H1 (cell line): ENCODE measurements around the gene ARHGAP10. TPM values are rescaled to one million over a fixed set of nuclear protein-coding genes. Genes with fewer than 3 reads are reported as not detected.

ENCODE experiments used
- CTCF ChIA-PET: fragments of 300-600 bp; sonication (Branson Sonifier 250); formaldehyde crosslinking; loops from one replicate; lab custom pipeline; 2021; ENCODE audit not compliant: partially characterized antibody; lab: Charles Lee
- POLR2A ChIA-PET: fragments of 300-600 bp; sonication (Branson Sonifier 250); formaldehyde crosslinking; loops from one replicate; lab custom pipeline; 2021; ENCODE audit warnings: inconsistent platforms; ENCODE audit not compliant: partially characterized antibody; lab: Charles Lee
- DNase-seq, 2 experiments: peaks; one replicate each; pipeline versions ENCODE4 v3.0.0 to v3.0.0-alpha.2; 2010 to 2022; ENCODE audit warnings: low spot score in 2 of 2, low read depth in 1 of 2, mixed read lengths in 1 of 2
- FAIRE-seq: peaks from 2 replicates; lab custom pipeline; 2011; peaks lifted over from hg19 to GRCh38; lab: Jason Lieb, UNC
- H2AFZ ChIP-seq: 2 replicates; pipeline ENCODE4 v1.8.1; 2012; ENCODE audit warnings: low read length, inconsistent platforms
- H2AK5ac ChIP-seq: 2 replicates; pipeline ENCODE4 v1.6.1; 2013; ENCODE audit warnings: low read depth, low read length
- H2BK120ac ChIP-seq: replicated peaks from 2 replicates; pipeline ENCODE3; 2013; ENCODE audit warnings: low read depth, low read length, inconsistent platforms
- H2BK12ac ChIP-seq: 2 replicates; pipeline ENCODE4 v1.6.1; 2013; ENCODE audit warnings: low read depth, low read length
- H2BK15ac ChIP-seq: 2 replicates; pipeline ENCODE4 v1.6.1; 2013; ENCODE audit warnings: low read length
- H2BK20ac ChIP-seq: 2 replicates; pipeline ENCODE4 v1.6.1; 2013; ENCODE audit warnings: low read length
- H2BK5ac ChIP-seq: 2 replicates; pipeline ENCODE4 v1.6.1; 2013; ENCODE audit warnings: low read depth, low read length
- H3K14ac ChIP-seq: 2 replicates; pipeline ENCODE4 v1.6.1; 2013; ENCODE audit warnings: inconsistent platforms; ENCODE audit not compliant: insufficient read length
- H3K18ac ChIP-seq: 2 replicates; pipeline ENCODE4 v1.6.1; 2013; ENCODE audit warnings: low read length; ENCODE audit errors: extremely low read depth
- H3K23ac ChIP-seq: 2 replicates; pipeline ENCODE4 v1.6.1; 2013; ENCODE audit warnings: inconsistent platforms; ENCODE audit not compliant: insufficient read length
- H3K23me2 ChIP-seq: 2 replicates; pipeline ENCODE4 v1.6.1; 2013; ENCODE audit warnings: low read depth, low read length
- H3K27ac ChIP-seq: 2 replicates; pipeline ENCODE4 v1.6.1; 2011; ENCODE audit warnings: low read depth, low read length, inconsistent platforms
- H3K27me3 ChIP-seq, 4 experiments: replicated peaks in 1 of 4; 1 replicate in 1 of 4; 2 replicates in 3 of 4; pipeline versions ENCODE4 v1.6.1 to v1.8.1; 2011 to 2013; ENCODE audit warnings: low read length in 3 of 4, mild to moderate bottlenecking in 3 of 4, inconsistent platforms in 2 of 4, mixed read lengths in 2 of 4, moderate library complexity in 1 of 4; ENCODE audit not compliant: control insufficient read depth in 3 of 4, insufficient read depth in 3 of 4; ENCODE audit errors: extremely low read depth in 1 of 4
- H3K36me3 ChIP-seq, 4 experiments: 2 replicates each; pipeline versions ENCODE4 v1.6.1 to v1.8.1; 2011 to 2013; ENCODE audit warnings: mild to moderate bottlenecking in 4 of 4, low read length in 3 of 4, moderate library complexity in 2 of 4, control low read depth in 1 of 4, inconsistent platforms in 1 of 4; ENCODE audit not compliant: insufficient read depth in 4 of 4, control insufficient read depth in 2 of 4
- H3K4ac ChIP-seq: replicated peaks from 2 replicates; pipeline ENCODE3; 2013; ENCODE audit warnings: low read length, low read depth, mixed read lengths, inconsistent platforms; ENCODE audit not compliant: insufficient read length
- H3K4me1 ChIP-seq, 4 experiments: replicated peaks in 1 of 4; 1 replicate in 1 of 4; 2 replicates in 3 of 4; pipeline versions ENCODE4 v1.6.1 to v1.8.1; 2011 to 2013; ENCODE audit warnings: low read length in 3 of 4, inconsistent platforms in 2 of 4, mixed read lengths in 1 of 4; ENCODE audit not compliant: insufficient read depth in 4 of 4, control insufficient read depth in 3 of 4
- H3K4me2 ChIP-seq, 2 experiments: 2 replicates each; pipeline versions ENCODE4 v1.6.1 to v1.8.1; 2011 to 2013; ENCODE audit warnings: low read depth in 2 of 2, low read length in 2 of 2, control low read depth in 1 of 2, inconsistent platforms in 1 of 2, mild to moderate bottlenecking in 1 of 2; ENCODE audit not compliant: insufficient read depth in 1 of 2
- H3K4me3 ChIP-seq, 4 experiments: fragments of 200-600, 300-600 bp in 1 of 4; sonication (generic), shearing (Covaris generic), sonication (Bioruptor Twin) in 1 of 4; 2 replicates each; pipeline versions ENCODE4 v1.5.1 to v1.8.1; 2011 to 2016; ENCODE audit warnings: low read length in 4 of 4, low read depth in 3 of 4, control low read depth in 2 of 4, inconsistent platforms in 2 of 4, mild to moderate bottlenecking in 2 of 4, mixed read lengths in 1 of 4, moderate library complexity in 1 of 4; ENCODE audit not compliant: insufficient read depth in 2 of 4; ENCODE audit errors: extremely low read depth in 1 of 4
- H3K56ac ChIP-seq: replicated peaks from 2 replicates; pipeline ENCODE3; 2013; ENCODE audit warnings: low read depth, mild to moderate bottlenecking, mixed read lengths, low read length, inconsistent platforms; ENCODE audit not compliant: insufficient read length
- H3K79me1 ChIP-seq: 2 replicates; pipeline ENCODE4 v1.6.1; 2013; ENCODE audit warnings: low read depth, low read length, control low read depth
- H3K79me2 ChIP-seq, 2 experiments: 2 replicates each; pipeline versions ENCODE4 v1.6.1 to v1.8.1; 2012 to 2013; ENCODE audit warnings: low read length in 2 of 2, mild to moderate bottlenecking in 2 of 2, inconsistent platforms in 1 of 2; ENCODE audit not compliant: insufficient read depth in 2 of 2, control insufficient read depth in 1 of 2
- H3K9ac ChIP-seq, 4 experiments: replicated peaks in 1 of 4; 1 replicate in 1 of 4; 2 replicates in 3 of 4; pipeline versions ENCODE4 v1.6.1 to v1.8.1; 2011 to 2013; ENCODE audit warnings: low read depth in 3 of 4, low read length in 3 of 4, control low read depth in 2 of 4, mild to moderate bottlenecking in 2 of 4, moderate library complexity in 2 of 4, inconsistent platforms in 1 of 4; ENCODE audit errors: extremely low read depth in 1 of 4
- H3K9me3 ChIP-seq, 2 experiments: 2 replicates each; pipeline versions ENCODE4 v1.6.1 to v1.8.1; 2012 to 2013; ENCODE audit warnings: mild to moderate bottlenecking in 2 of 2, moderate library complexity in 2 of 2, control low read depth in 1 of 2, inconsistent platforms in 1 of 2, low read depth in 1 of 2, low read length in 1 of 2, mixed read lengths in 1 of 2; ENCODE audit not compliant: insufficient read depth in 2 of 2
- H4K20me1 ChIP-seq, 2 experiments: replicated peaks in 1 of 2; 2 replicates each; pipeline versions ENCODE3 to v1.8.1; 2011 to 2013; ENCODE audit warnings: inconsistent platforms in 2 of 2, low read length in 2 of 2, mild to moderate bottlenecking in 1 of 2; ENCODE audit not compliant: insufficient read depth in 2 of 2, control insufficient read depth in 1 of 2
- H4K5ac ChIP-seq: 2 replicates; pipeline ENCODE4 v1.6.1; 2013; ENCODE audit warnings: low read length, low read depth, mixed read lengths, inconsistent platforms; ENCODE audit not compliant: insufficient read length
- H4K8ac ChIP-seq: 2 replicates; pipeline ENCODE4 v1.8.0; 2013; ENCODE audit warnings: mild to moderate bottlenecking, moderate library complexity, low read length, inconsistent platforms; ENCODE audit not compliant: insufficient read depth; ENCODE audit errors: extremely low read depth
- H4K91ac ChIP-seq: replicated peaks from 2 replicates; pipeline ENCODE3; 2013; ENCODE audit warnings: low read length, mixed read lengths, inconsistent platforms; ENCODE audit not compliant: insufficient read length
- ATF3 ChIP-seq: IDR thresholded peaks from 2 replicates; pipeline ENCODE4 v1.6.1; 2011; ENCODE audit warnings: low read depth, mild to moderate bottlenecking, low read length; ENCODE audit not compliant: insufficient read depth
- CBX5 ChIP-seq: fragments of 300-800, 300-1000 bp; sonication (generic); IDR thresholded peaks from 2 replicates; pipeline ENCODE4 v1.7.1; 2016; ENCODE audit warnings: antibody characterized with exemption, low read length, low read depth
- CEBPB ChIP-seq: IDR thresholded peaks from 2 replicates; pipeline ENCODE4 v1.6.1; 2012; ENCODE audit warnings: low read depth, low read length
- CREB1 ChIP-seq: IDR thresholded peaks from 2 replicates; pipeline ENCODE4 v1.6.1; 2012; ENCODE audit warnings: inconsistent platforms
- CTCF ChIP-seq, 3 experiments: IDR thresholded peaks; 1 replicate in 2 of 3; 2 replicates in 1 of 3; pipeline versions ENCODE4 v1.5.1 to v1.6.1; 2011; ENCODE audit warnings: low read length in 3 of 3, mild to moderate bottlenecking in 3 of 3, inconsistent platforms in 2 of 3, low read depth in 1 of 3, moderate library complexity in 1 of 3; ENCODE audit not compliant: insufficient read depth in 1 of 3; ENCODE audit errors: control extremely low read depth in 1 of 3
- HDAC2 ChIP-seq, 2 experiments: fragments of 300-600 bp in 1 of 2; sonication (generic) in 1 of 2; IDR thresholded peaks; 2 replicates each; pipeline ENCODE4 v1.6.1; 2011 to 2012; ENCODE audit warnings: low read depth in 2 of 2, low read length in 2 of 2, mild to moderate bottlenecking in 2 of 2, moderate library complexity in 2 of 2, borderline replicate concordance in 1 of 2, inconsistent platforms in 1 of 2
- JUND ChIP-seq: IDR thresholded peaks from 2 replicates; pipeline ENCODE4 v1.6.1; 2011; ENCODE audit warnings: mild to moderate bottlenecking, improper control_type of control experiment, low read length
- POLR2A ChIP-seq, 2 experiments: IDR thresholded peaks; 1 replicate in 1 of 2; 2 replicates in 1 of 2; pipeline ENCODE4 v1.6.1; 2011; ENCODE audit warnings: low read depth in 2 of 2, low read length in 2 of 2, mild to moderate bottlenecking in 2 of 2; ENCODE audit errors: control extremely low read depth in 1 of 2
- RXRA ChIP-seq: IDR thresholded peaks from 2 replicates; pipeline ENCODE4 v1.6.1; 2011; ENCODE audit warnings: low read depth, mild to moderate bottlenecking, low read length, moderate library complexity; ENCODE audit not compliant: insufficient read depth
- SP1 ChIP-seq: IDR thresholded peaks from 2 replicates; pipeline ENCODE4 v1.6.1; 2011; ENCODE audit warnings: low read depth, low read length
- SUZ12 ChIP-seq: fragments of 200-600 bp; sonication (generic); IDR thresholded peaks from 2 replicates; pipeline ENCODE4 v1.6.1; 2012; ENCODE audit warnings: mild to moderate bottlenecking, inconsistent platforms, low read length, moderate library complexity, mixed read lengths
- TAF1 ChIP-seq: IDR thresholded peaks from 2 replicates; pipeline ENCODE4 v1.6.1; 2011; ENCODE audit warnings: mild to moderate bottlenecking, low read depth, low read length
- WGBS, 2 experiments: shearing (Covaris generic) in 1 of 2; methylation state at CpG; one replicate each; pipeline versions ENCODE4 v1.1.6 to v1.1.7; 2013 to 2015; ENCODE audit warnings: low lambda C conversion rate in 2 of 2, mixed read lengths in 2 of 2, inconsistent platforms in 1 of 2, low coverage in 1 of 2, missing lambda C conversion rate in 1 of 2; ENCODE audit not compliant: insufficient replicate concordance in 2 of 2, insufficient coverage in 1 of 2, insufficient read length in 1 of 2; ENCODE audit errors: extremely low coverage in 1 of 2, missing lambda C conversion rate in 1 of 2; 5-methylcytosine and 5-hydroxymethylcytosine counted together
- polyA plus RNA-seq, 7 experiments: library from polyadenylated mRNA; depleted of rRNA in 3 of 7; stranded (reverse) in 5 of 7; unstranded in 2 of 7; fragments of >200 nt in 5 of 7; fragments of 200-250 nt in 2 of 7; gene quantifications; 1 replicate in 5 of 7; 2 replicates in 1 of 7; 4 replicates in 1 of 7; pipeline versions ENCODE4 v1.2.1 to v1.2.3, GENCODE V29; 2011 to 2013; ENCODE audit warnings: missing spikeins in 2 of 7, mixed read lengths in 2 of 7
- total RNA-seq: library from RNA; stranded (reverse); fragmentation: NEBNext Ultra II Directional; extraction: Animal tissue kit (Norgen Biotek cat#: 25700); gene quantifications from 2 replicates; pipeline ENCODE4 v1.2.1, GENCODE V29; 2021

Gene ARHGAP10
- total and polyA plus RNA-seq, 2 of the 8 experiments (the other 6 are each of a cell fraction or from before 2014, with no cell fraction given), result 3.7 to 6.1 TPM

GRCh38 chr4:147987252-147987651 is 255.4 kb downstream of the ARHGAP10 start:
- Histone ChIP-seq H2AFZ (no peak overlapping the region), H3K18ac (no peak overlapping the region), H4K20me1 (no peaks in the 10 kb centered on the region), H3K4me3 (no peak overlapping the region), H4K8ac (no peak overlapping the region), H3K36me3 (no peaks in the 10 kb centered on the region), H3K79me2 (no peaks in the 10 kb centered on the region), H3K23me2 (no peaks in the 10 kb centered on the region), H3K4ac (no peak overlapping the region), H3K56ac (no peak overlapping the region), H3K27ac (no peak overlapping the region), H2BK5ac (no peak overlapping the region), H3K23ac (no peak overlapping the region), H3K27me3 (no peaks in the 10 kb centered on the region), H3K4me2 (no peak overlapping the region), H3K14ac (no peak overlapping the region), H3K9ac (no peak overlapping the region; a peak in 1 of 7 replicates), H4K5ac (no peak overlapping the region), H2BK20ac (no peak overlapping the region), H3K4me1 (peaks cover 0 to 20% (median 12%) of the 10 kb centered on the region in 4 experiments; a peak in 5 of 7 replicates), H3K9me3 (no peaks in the 10 kb centered on the region), H4K91ac (no peak overlapping the region), H3K79me1 (no peaks in the 10 kb centered on the region; the same call in 1 of the 2 replicates), H2AK5ac (no peak overlapping the region), H2BK15ac (peak overlapping the region; percentile 98; the same call in 1 of the 2 replicates), H2BK120ac (peak overlapping the region; percentile 21), H2BK12ac (no peak overlapping the region)
- no peak for FAIRE-seq
- no peak for DNase-seq
- POLR2A ChIA-PET, result no interaction called here
- 89% methylated on average over 4 of the region's 4 CpGs; no CpG with 5 or more reads in 1 of the 2 experiments for WGBS, 2 experiments
- CTCF ChIA-PET, result interaction anchor here (0.6 to 1.5 kb wide), 4 partner anchors 15 to 80 kb away, joined by 3 to 4 read pairs (median 3); no protein-coding TSS in a partner anchor
- TF ChIP-seq POLR2A (IDR thresholded peaks at IDR 0.05; ENCODE audit: control extremely low read depth in 1 of 2, low read depth in 2 of 2, low read length in 2 of 2), result no peak
- TF ChIP-seq CTCF (IDR thresholded peaks at IDR 0.05; ENCODE audit: control extremely low read depth in 1 of 3, insufficient read depth in 1 of 3, low read depth in 1 of 3, low read length in 3 of 3), result no peak
- TF ChIP-seq CEBPB, result no peak
- no peak for TF ChIP-seq SUZ12
- TF ChIP-seq TAF1, result no peak
- TF ChIP-seq RXRA, result no peak
- TF ChIP-seq CBX5, result no peak
- no peak for TF ChIP-seq ATF3
- TF ChIP-seq SP1, result no peak
- no peak for TF ChIP-seq CREB1
- TF ChIP-seq HDAC2 (IDR thresholded peaks at IDR 0.05; ENCODE audit: borderline replicate concordance in 1 of 2, low read depth in 2 of 2, low read length in 2 of 2), result no peak
- TF ChIP-seq JUND, result no peak
